ENCODE results near the gene HACD3.

HACD3 gene

DNA sequence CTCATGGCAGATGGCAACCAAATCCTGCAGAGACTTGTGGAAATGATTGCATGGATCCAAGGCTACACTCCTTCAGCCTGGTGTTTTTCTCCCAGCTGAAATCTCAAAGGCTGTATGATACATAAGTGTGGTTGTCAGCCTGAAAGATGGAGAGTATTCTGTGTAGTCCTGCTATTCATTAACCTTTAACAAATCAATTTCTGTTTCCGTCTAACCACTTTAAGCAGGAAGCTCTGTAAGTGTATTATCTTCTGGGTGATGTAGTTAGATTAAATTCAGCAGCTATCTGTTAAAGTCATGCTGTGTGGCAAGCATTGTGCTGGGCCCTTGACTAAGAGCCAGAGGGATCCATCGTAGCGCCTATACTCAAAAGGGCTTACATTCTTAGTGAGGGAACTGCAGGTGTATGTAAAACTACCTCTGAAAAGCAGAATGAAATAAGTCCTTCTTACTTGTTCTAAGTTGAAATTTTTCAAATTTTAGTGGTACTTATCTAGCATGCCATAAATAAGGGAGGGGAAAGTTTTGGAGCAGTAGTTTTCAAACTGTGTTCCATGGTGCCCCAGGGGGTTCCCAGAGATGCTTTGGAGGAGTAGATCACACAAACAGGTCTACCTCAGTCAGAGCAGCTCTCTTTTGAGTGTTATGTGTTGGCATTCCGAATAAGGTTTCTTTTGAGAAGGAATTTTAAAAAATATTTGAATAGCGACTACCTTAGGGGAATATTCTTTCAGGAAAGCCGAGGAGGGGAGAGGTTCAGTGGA lies 28.9 kb downstream of the HACD3 start:
- DNase-seq (ENCODE audit: extremely low spot score), result no peak
- TF ChIP-seq, protein P1, sequence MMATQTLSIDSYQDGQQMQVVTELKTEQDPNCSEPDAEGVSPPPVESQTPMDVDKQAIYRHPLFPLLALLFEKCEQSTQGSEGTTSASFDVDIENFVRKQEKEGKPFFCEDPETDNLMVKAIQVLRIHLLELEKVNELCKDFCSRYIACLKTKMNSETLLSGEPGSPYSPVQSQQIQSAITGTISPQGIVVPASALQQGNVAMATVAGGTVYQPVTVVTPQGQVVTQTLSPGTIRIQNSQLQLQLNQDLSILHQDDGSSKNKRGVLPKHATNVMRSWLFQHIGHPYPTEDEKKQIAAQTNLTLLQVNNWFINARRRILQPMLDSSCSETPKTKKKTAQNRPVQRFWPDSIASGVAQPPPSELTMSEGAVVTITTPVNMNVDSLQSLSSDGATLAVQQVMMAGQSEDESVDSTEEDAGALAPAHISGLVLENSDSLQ (IDR thresholded peaks at IDR 0.05), result no peak
- TF ChIP-seq SUZ12 (IDR thresholded peaks at IDR 0.05) (no peak), TARDBP (IDR thresholded peaks at IDR 0.05) (no peak), NFRKB (IDR thresholded peaks at IDR 0.05) (no peak), L3MBTL2 (conservative IDR thresholded peaks at IDR 0.05) (no peak), ELF4 (IDR thresholded peaks at IDR 0.05) (no peak), SP1 (IDR thresholded peaks at IDR 0.05) (no peak), BHLHE40 (IDR thresholded peaks at IDR 0.05; ENCODE audit: borderline replicate concordance) (no peak), CTBP1 (IDR thresholded peaks at IDR 0.05; ENCODE audit: borderline replicate concordance) (no peak), FOXK2 (IDR thresholded peaks at IDR 0.05) (no peak)
- CTCF ChIA-PET, result interaction anchor here (0.6 kb wide), 1 partner anchor 145 kb away, joined by 5 read pairs; no protein-coding TSS in a partner anchor
- POLR2A ChIA-PET, result interaction anchor here (1.6 kb wide), 1 partner anchor 18 kb away, joined by 3 read pairs; no protein-coding TSS in a partner anchor

DNA sequence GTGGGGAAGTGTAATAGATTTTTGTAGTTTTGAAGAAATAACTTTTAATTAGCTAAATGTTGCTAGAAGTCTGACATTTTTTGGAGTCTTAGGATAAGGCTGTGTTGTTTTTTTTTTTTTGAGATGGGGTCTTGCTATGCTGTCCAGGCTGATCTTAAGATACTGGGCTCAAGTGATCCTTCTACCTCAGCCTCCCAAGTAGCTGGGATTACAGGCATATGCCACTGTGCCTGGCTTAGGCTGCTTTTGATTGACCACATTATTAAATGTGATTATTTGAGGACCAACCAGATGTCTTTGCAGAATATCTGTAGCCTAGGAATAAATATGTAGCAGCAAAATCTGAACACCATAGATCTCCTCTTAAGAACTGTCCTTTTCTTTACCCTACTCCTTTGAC lies 29.7 kb downstream of the HACD3 start:
- CTCF ChIA-PET, result interaction anchor here (0.6 kb wide), 1 partner anchor 146 kb away, joined by 5 read pairs; no protein-coding TSS in a partner anchor

DNA sequence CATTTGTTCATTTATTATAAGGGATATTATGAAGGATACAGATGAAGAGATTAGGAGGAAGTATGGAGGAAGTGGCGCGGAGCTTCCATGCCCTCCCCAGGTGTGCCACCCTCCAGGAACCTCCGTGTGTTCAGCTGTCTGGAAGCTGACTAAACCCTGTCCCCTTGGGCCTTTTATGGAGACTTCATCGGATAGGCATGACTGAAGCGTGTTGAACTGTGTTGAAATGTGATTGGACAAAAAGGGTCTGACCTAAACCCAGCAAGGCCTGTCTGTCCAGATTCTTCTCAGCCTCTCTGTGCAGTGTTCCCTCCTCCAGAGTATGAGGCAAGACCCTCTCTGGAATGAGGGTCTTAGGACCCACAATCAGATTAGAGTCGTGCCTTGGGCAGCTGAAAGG lies 31.7 kb downstream of the HACD3 start:
- ChIA-PET POLR2A (no interaction called here), CTCF (interaction anchor here (1.2 kb wide), 1 partner anchor 9 kb away, joined by 3 read pairs; no protein-coding TSS in a partner anchor)
- no peak for DNase-seq (ENCODE audit: extremely low spot score)
- no peak for TF ChIP-seq LEF1 (IDR thresholded peaks at IDR 0.05; ENCODE audit: borderline replicate concordance)

More for the DNA sequence above, 29.7 kb downstream of the HACD3 start:
- POLR2A ChIA-PET, result interaction anchor here (1.6 kb wide), 1 partner anchor 19 kb away, joined by 3 read pairs; no protein-coding TSS in a partner anchor
- TF ChIP-seq L3MBTL2 (conservative IDR thresholded peaks at IDR 0.05) (no peak), ZNF384 (IDR thresholded peaks at IDR 0.05) (0 out of 2 replicates have a peak, but pooled peaks have one; percentile 9)
- no peak for DNase-seq (ENCODE audit: extremely low spot score)

DNA sequence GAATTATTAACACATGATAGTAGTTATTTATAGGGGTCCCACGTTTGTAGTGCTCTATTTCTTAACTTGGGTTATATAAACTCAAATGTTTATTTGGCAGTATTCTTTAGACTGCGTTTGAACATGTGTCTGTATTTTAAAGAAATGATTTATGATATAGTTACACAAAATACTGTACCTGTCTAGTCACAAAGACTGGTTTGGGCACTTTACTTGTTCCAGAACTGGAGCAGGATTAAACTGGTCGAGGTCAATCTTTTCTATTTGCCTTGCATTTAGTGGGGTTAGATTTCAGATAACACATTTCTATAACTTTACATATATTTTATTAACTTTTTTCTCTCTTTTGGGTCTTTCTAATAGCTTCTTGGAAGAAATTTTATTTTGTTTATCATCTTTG lies 39.5 kb downstream of the HACD3 start:
- TF ChIP-seq ZNF384 (IDR thresholded peaks at IDR 0.05), result no peak
- no peak for TF ChIP-seq ELF4 (IDR thresholded peaks at IDR 0.05)
- TF ChIP-seq BHLHE40 (IDR thresholded peaks at IDR 0.05; ENCODE audit: borderline replicate concordance), result no peak
- TF ChIP-seq, protein P1 (IDR thresholded peaks at IDR 0.05), result no peak
- POLR2A ChIA-PET, result no interaction called here
- DNase-seq (ENCODE audit: extremely low spot score), result no peak
- CTCF ChIA-PET, result no interaction called here

DNA sequence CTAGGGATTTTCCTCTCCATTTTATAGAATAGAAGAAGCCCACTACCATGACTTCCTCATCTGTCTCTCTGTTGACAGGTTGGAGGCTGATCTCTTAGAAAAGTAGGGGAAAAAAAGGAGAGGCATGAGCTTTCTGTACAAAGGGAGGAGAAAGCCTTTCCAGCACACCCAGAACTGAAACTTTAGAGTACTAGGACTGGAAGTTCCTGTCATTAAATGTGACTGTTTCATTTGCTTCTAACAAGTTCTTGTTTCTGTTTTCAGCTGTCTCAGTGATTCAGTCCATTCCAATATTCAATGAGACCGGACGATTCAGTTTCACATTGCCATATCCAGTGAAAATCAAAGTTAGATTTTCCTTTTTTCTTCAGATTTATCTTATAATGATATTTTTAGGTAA lies 41.7 kb downstream of the HACD3 start:
- no peak for TF ChIP-seq FOXK2 (IDR thresholded peaks at IDR 0.05)
- ChIA-PET CTCF (interaction anchor here (0.8 kb wide), 1 partner anchor 167 kb away, joined by 6 read pairs; no protein-coding TSS in a partner anchor), POLR2A (no interaction called here)
- DNase-seq (ENCODE audit: extremely low spot score), result no peak

DNA sequence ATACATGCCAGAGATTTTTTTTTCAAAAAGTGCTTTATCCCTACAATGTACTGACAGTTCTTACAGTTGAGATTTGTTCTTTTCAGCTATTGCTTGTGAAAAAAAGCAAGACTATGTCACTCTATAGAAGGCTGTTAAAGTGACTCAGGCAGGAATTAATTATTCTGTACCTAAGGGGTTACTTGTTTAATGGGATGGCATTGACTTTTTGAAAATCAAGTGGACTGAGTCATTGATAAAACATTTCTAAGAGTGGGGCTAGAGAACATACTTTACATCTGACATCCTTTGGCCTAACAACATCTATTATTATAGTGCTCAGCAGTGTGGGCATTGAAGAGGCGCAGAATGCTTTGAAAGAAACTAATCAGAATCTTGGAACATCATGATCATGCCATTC lies 46.4 kb downstream of the HACD3 start:
- DNase-seq (ENCODE audit: extremely low spot score), result no peak
- CTCF ChIA-PET, result no interaction called here
- TF ChIP-seq CTBP1 (IDR thresholded peaks at IDR 0.05; ENCODE audit: borderline replicate concordance) (no peak), FOXA1 (IDR thresholded peaks at IDR 0.05) (no peak), SUZ12 (IDR thresholded peaks at IDR 0.05) (no peak), HDGF (IDR thresholded peaks at IDR 0.05; ENCODE audit: borderline replicate concordance) (no peak), ELF4 (IDR thresholded peaks at IDR 0.05) (no peak), TARDBP (IDR thresholded peaks at IDR 0.05) (no peak), BHLHE40 (IDR thresholded peaks at IDR 0.05; ENCODE audit: borderline replicate concordance) (no peak), LEF1 (IDR thresholded peaks at IDR 0.05; ENCODE audit: borderline replicate concordance) (no peak), SP1 (IDR thresholded peaks at IDR 0.05) (no peak), L3MBTL2 (conservative IDR thresholded peaks at IDR 0.05) (no peak)
- TF ChIP-seq, protein P1 (IDR thresholded peaks at IDR 0.05), result no peak
- POLR2A ChIA-PET, result no interaction called here

DNA sequence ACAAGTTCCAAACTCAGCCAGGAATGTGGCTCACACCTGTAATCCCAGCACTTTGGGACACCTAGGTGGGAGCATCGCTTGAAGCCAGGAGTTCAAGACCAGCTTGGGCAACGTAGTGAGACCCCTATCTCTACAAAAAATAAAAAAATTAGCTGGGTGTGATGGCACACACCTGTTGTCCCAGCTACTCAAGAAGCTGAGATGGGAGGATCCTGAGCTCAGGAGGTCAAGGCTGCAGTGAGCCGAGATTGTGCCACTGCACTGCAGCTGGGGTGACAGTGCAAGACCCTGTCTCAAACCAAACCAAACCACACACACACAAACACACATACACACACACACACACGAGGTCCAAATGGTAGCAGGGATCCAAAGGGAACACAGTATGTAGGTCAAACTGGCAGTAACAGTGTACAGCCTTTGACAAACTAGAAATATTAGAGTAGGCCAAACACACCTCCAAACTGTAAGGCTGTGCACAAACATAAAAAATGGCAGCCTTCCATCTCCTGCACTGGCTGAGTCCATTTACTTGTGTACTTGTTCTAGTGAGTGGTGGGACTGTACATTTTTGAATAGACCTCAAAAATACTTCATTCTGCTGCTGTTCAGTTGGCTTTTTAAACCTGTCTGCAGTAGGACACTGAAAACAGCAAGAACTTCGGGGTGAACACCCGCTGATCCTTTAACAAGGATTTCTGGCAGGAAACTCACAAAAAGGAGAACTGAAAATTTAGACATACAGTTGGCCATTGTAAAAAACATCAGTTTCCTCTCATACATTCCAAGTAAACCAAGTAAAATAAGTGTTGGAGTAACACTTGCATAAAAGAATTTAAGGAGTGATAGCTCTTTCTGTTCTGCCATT lies 47.1 kb downstream of the HACD3 start:
- POLR2A ChIA-PET, result no interaction called here
- no peak for TF ChIP-seq FOXA1 (IDR thresholded peaks at IDR 0.05)
- TF ChIP-seq, protein P1 (IDR thresholded peaks at IDR 0.05), result no peak
- TF ChIP-seq ZNF384 (IDR thresholded peaks at IDR 0.05), result no peak
- TF ChIP-seq ELF4 (IDR thresholded peaks at IDR 0.05), result no peak
- no peak for TF ChIP-seq FOXM1 (IDR thresholded peaks at IDR 0.05; ENCODE audit: borderline replicate concordance)
- no peak for TF ChIP-seq HDGF (IDR thresholded peaks at IDR 0.05; ENCODE audit: borderline replicate concordance)
- TF ChIP-seq TARDBP (IDR thresholded peaks at IDR 0.05), result no peak
- TF ChIP-seq NFRKB (IDR thresholded peaks at IDR 0.05), result no peak
- no peak for DNase-seq (ENCODE audit: extremely low spot score)
- CTCF ChIA-PET, result no interaction called here
